H9 (cell line): ENCODE results near the gene LARP6. TPM values are rescaled to one million over a fixed set of nuclear protein-coding genes. Genes with fewer than 3 reads are reported as not detected.
A peak's percentile ranks its signal among the peaks of the same experiment; 100 is the strongest.

ENCODE experiments used
- DNase-seq: peaks from one replicate; pipeline ENCODE4 v3.0.0-alpha.2; 2017
- H2AFZ ChIP-seq: one replicate; pipeline ENCODE4 v1.6.1; 2013; ENCODE audit warnings: mild to moderate bottlenecking, low read length, control low read depth, moderate library complexity
- H2AK5ac ChIP-seq: 2 replicates; pipeline ENCODE4 v1.6.1; 2013; ENCODE audit warnings: low read length, control low read depth, mixed read lengths; ENCODE audit not compliant: insufficient read length
- H2BK120ac ChIP-seq: one replicate; pipeline ENCODE4 v1.6.1; 2013; ENCODE audit warnings: low read depth, mild to moderate bottlenecking, low read length, control low read depth, inconsistent platforms; ENCODE audit not compliant: poor library complexity, severe bottlenecking
- H2BK12ac ChIP-seq: 2 replicates; pipeline ENCODE4 v1.6.1; 2013; ENCODE audit warnings: low read length, control low read depth, mixed read lengths, low read depth; ENCODE audit not compliant: insufficient read length
- H2BK15ac ChIP-seq: 2 replicates; pipeline ENCODE4 v1.6.1; 2013; ENCODE audit warnings: low read depth, low read length, control low read depth
- H2BK20ac ChIP-seq: one replicate; pipeline ENCODE4 v1.6.1; 2013; ENCODE audit warnings: low read depth, mild to moderate bottlenecking, low read length, control low read depth, inconsistent platforms; ENCODE audit not compliant: poor library complexity, severe bottlenecking
- H2BK5ac ChIP-seq: 2 replicates; pipeline ENCODE4 v1.6.1; 2013; ENCODE audit warnings: low read length, control low read depth, mixed read lengths; ENCODE audit not compliant: insufficient read length
- H3K14ac ChIP-seq: 2 replicates; pipeline ENCODE4 v1.6.1; 2013; ENCODE audit warnings: low read length, control low read depth; ENCODE audit not compliant: insufficient read depth
- H3K18ac ChIP-seq: 2 replicates; pipeline ENCODE4 v1.6.1; 2013; ENCODE audit warnings: low read depth, mild to moderate bottlenecking, mixed read lengths, low read length, control low read depth; ENCODE audit not compliant: insufficient read length
- H3K23ac ChIP-seq: 2 replicates; pipeline ENCODE4 v1.6.1; 2013; ENCODE audit warnings: low read length, control low read depth, mixed read lengths, low read depth; ENCODE audit not compliant: insufficient read length
- H3K23me2 ChIP-seq: 2 replicates; pipeline ENCODE4 v1.6.1; 2013; ENCODE audit warnings: low read depth, mild to moderate bottlenecking, mixed read lengths, low read length, control low read depth; ENCODE audit not compliant: insufficient read length, poor library complexity, severe bottlenecking
- H3K27ac ChIP-seq: 2 replicates; pipeline ENCODE4 v1.5.1; 2013; ENCODE audit warnings: low read length, control low read depth, mixed read lengths, low read depth; ENCODE audit not compliant: insufficient read length
- H3K27me3 ChIP-seq: 2 replicates; pipeline ENCODE4 v1.6.1; 2013; ENCODE audit warnings: low read length, control low read depth, inconsistent platforms; ENCODE audit not compliant: insufficient read depth
- H3K4ac ChIP-seq: 2 replicates; pipeline ENCODE4 v1.6.1; 2013; ENCODE audit warnings: low read depth, mild to moderate bottlenecking, control low read depth, inconsistent platforms, low read length, moderate library complexity
- H3K4me1 ChIP-seq: 2 replicates; pipeline ENCODE4 v1.6.1; 2013; ENCODE audit warnings: low read length, control low read depth, inconsistent platforms; ENCODE audit not compliant: insufficient read depth
- H3K4me2 ChIP-seq: 2 replicates; pipeline ENCODE4 v1.6.1; 2013; ENCODE audit warnings: low read length, control low read depth, mixed read lengths; ENCODE audit not compliant: insufficient read length, insufficient read depth
- H3K56ac ChIP-seq: 2 replicates; pipeline ENCODE4 v1.6.1; 2013; ENCODE audit warnings: low read depth, mild to moderate bottlenecking, mixed read lengths, low read length, control low read depth; ENCODE audit not compliant: insufficient read length
- H3K79me1 ChIP-seq: 2 replicates; pipeline ENCODE4 v1.6.1; 2013; ENCODE audit warnings: low read depth, mild to moderate bottlenecking, moderate library complexity, low read length, control low read depth, inconsistent platforms; ENCODE audit not compliant: insufficient read depth, poor library complexity, severe bottlenecking
- H3K79me2 ChIP-seq: 2 replicates; pipeline ENCODE4 v1.6.1; 2013; ENCODE audit warnings: low read length, control low read depth, inconsistent platforms; ENCODE audit not compliant: insufficient read depth
- H3K9ac ChIP-seq: 2 replicates; pipeline ENCODE4 v1.6.1; 2013; ENCODE audit warnings: low read length, control low read depth, mixed read lengths; ENCODE audit not compliant: insufficient read length; ENCODE audit errors: extremely low read depth
- H3K9me3 ChIP-seq: one replicate; pipeline ENCODE4 v1.6.1; 2013; ENCODE audit warnings: low read depth, low read length, inconsistent platforms; ENCODE audit not compliant: control insufficient read depth
- H3T11ph ChIP-seq: one replicate; pipeline ENCODE4 v1.6.1; 2013; ENCODE audit warnings: mild to moderate bottlenecking, low read length, control low read depth, inconsistent platforms
- H4K20me1 ChIP-seq: one replicate; pipeline ENCODE4 v1.6.1; 2013; ENCODE audit not compliant: control insufficient read depth, insufficient read length, insufficient read depth
- H4K5ac ChIP-seq: 2 replicates; pipeline ENCODE4 v1.6.1; 2013; ENCODE audit warnings: low read depth, mild to moderate bottlenecking, mixed read lengths, low read length, control low read depth; ENCODE audit not compliant: insufficient read length
- H4K8ac ChIP-seq: replicated peaks from 2 replicates; pipeline ENCODE4 v1.6.1; 2013; ENCODE audit warnings: low read length, control low read depth, mixed read lengths, low read depth; ENCODE audit not compliant: insufficient read length
- H4K91ac ChIP-seq: 2 replicates; pipeline ENCODE4 v1.6.1; 2013; ENCODE audit warnings: low read depth, mild to moderate bottlenecking, moderate library complexity, mixed read lengths, low read length, control low read depth; ENCODE audit not compliant: insufficient read length
- H3K27ac Mint-ChIP-seq, 3 experiments: 2 replicates in 2 of 3; 3 replicates in 1 of 3; pipeline ENCODE4 v1.8.0; 2020 to 2021; ENCODE audit warnings: mixed read lengths in 3 of 3, mild to moderate bottlenecking in 1 of 3, moderate library complexity in 1 of 3
- H3K27me3 Mint-ChIP-seq: 2 replicates; pipeline ENCODE4 v1.8.0; 2021; ENCODE audit warnings: low read depth, mild to moderate bottlenecking, moderate library complexity, mixed read lengths
- H3K36me3 Mint-ChIP-seq, 3 experiments: 2 replicates in 2 of 3; 3 replicates in 1 of 3; pipeline ENCODE4 v1.8.0; 2020 to 2021; ENCODE audit warnings: low read depth in 3 of 3, mixed read lengths in 3 of 3; ENCODE audit not compliant: insufficient read depth in 1 of 3
- H3K4me1 Mint-ChIP-seq, 2 experiments: 2 replicates each; pipeline ENCODE4 v1.8.0; 2020; ENCODE audit warnings: mixed read lengths in 2 of 2
- H3K4me3 Mint-ChIP-seq, 2 experiments: 2 replicates in 1 of 2; 3 replicates in 1 of 2; pipeline ENCODE4 v1.8.0; 2020 to 2021; ENCODE audit warnings: mild to moderate bottlenecking in 2 of 2, mixed read lengths in 2 of 2, moderate library complexity in 1 of 2
- H3K9me3 Mint-ChIP-seq, 2 experiments: 2 replicates in 1 of 2; 3 replicates in 1 of 2; pipeline ENCODE4 v1.8.0; 2020; ENCODE audit warnings: mild to moderate bottlenecking in 2 of 2, mixed read lengths in 2 of 2, moderate library complexity in 1 of 2
- WGBS: extraction: QIAGEN DNeasy Blood & Tissue Kit; methylation state at CpG from one replicate; pipeline ENCODE4 v1.1.7; 2013; ENCODE audit warnings: missing lambda C conversion rate, low lambda C conversion rate, mixed read lengths; ENCODE audit not compliant: insufficient read length; ENCODE audit errors: extremely low coverage; 5-methylcytosine and 5-hydroxymethylcytosine counted together
- total RNA-seq: library from RNA; stranded (reverse); gene quantifications from 2 replicates; pipeline ENCODE4 v1.2.1, GENCODE V29; 2021
- TF ChIP-seq, protein P1 (sequence below): fragments of 200-600 bp; sonication (generic); conservative IDR thresholded peaks from 3 replicates; pipeline ENCODE4 v1.8.0; 2021; ENCODE audit warnings: antibody characterized with exemption, mild to moderate bottlenecking

Gene LARP6
- total RNA-seq, 1 experiment from 2014 or later: 18.9 TPM

DNA sequence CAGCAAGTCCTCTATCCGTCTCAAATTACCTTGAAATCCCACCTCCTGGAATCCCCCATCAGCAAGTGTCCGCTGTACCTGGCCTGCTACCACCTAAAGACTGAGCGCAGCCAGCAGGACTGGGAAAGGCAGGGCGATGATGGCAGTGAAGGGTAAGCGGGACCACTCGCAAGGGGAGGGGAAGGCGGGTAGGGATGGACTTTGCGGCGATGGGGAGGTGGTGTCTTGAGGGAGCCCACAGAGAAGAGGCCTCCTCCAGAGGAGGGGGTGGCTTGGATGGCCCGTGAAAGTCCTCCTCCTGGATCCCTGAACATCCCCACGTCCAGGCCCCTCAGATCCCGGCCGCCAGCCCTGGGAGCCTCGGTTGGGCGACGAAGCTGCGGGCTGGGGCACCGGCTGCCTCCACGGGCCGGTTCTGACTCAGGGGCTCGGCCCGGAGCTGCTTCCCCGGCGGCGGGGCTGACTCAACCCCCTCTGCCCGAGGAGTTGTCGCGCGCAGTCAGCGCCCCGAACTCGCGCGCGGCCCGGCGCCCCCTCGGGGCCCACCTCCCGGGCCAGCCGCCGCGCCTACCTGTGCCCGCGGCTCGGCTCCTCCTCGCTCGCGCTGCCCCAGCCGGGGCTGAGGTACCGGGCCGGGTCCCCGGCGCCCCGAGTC lies 512 bp downstream of the LARP6 start:
- Histone ChIP-seq H4K91ac (no peak overlapping the region), H4K8ac (no peak overlapping the region), H3K27ac (no peak overlapping the region), H3K79me2 (no peaks in the 10 kb centered on the region), H3K18ac (no peak overlapping the region), H2BK20ac (no peak overlapping the region), H2BK12ac (no peak overlapping the region), H3K4me1 (no peaks in the 10 kb centered on the region), H2BK15ac (no peak overlapping the region), H2BK120ac (no peak overlapping the region), H2AFZ (no peak overlapping the region), H4K20me1 (no peaks in the 10 kb centered on the region), H3K79me1 (no peaks in the 10 kb centered on the region), H3K4ac (no peak overlapping the region), H4K5ac (no peak overlapping the region), H2AK5ac (no peak overlapping the region), H2BK5ac (no peak overlapping the region), H3K9me3 (no peaks in the 10 kb centered on the region), H3K9ac (no peak overlapping the region), H3K56ac (no peak overlapping the region), H3T11ph (no peak overlapping the region), H3K14ac (peak overlapping the region; percentile 21; the same call in 1 of the 2 replicates), H3K27me3 (no peaks in the 10 kb centered on the region), H3K23ac (no peak overlapping the region), H3K23me2 (peaks cover 12% of the 10 kb centered on the region), H3K4me2 (peak overlapping the region; percentile 44)
- peaks cover 11 to 14% (median 12%) of the 10 kb centered on the region in 3 experiments for H3K36me3 Mint-ChIP-seq
- WGBS: no CpG with 5 or more reads among the region's 54 CpGs
- H3K27ac Mint-ChIP-seq: peak overlapping the region in 1 of 3 experiments; percentile 30; a peak in 2 of 7 replicates
- DNase-seq: peak; percentile 79
- peaks cover 28% of the 10 kb centered on the region for H3K27me3 Mint-ChIP-seq
- H3K4me1 Mint-ChIP-seq: peaks cover 13 to 16% of the 10 kb centered on the region in 2 experiments
- TF ChIP-seq, protein P1, sequence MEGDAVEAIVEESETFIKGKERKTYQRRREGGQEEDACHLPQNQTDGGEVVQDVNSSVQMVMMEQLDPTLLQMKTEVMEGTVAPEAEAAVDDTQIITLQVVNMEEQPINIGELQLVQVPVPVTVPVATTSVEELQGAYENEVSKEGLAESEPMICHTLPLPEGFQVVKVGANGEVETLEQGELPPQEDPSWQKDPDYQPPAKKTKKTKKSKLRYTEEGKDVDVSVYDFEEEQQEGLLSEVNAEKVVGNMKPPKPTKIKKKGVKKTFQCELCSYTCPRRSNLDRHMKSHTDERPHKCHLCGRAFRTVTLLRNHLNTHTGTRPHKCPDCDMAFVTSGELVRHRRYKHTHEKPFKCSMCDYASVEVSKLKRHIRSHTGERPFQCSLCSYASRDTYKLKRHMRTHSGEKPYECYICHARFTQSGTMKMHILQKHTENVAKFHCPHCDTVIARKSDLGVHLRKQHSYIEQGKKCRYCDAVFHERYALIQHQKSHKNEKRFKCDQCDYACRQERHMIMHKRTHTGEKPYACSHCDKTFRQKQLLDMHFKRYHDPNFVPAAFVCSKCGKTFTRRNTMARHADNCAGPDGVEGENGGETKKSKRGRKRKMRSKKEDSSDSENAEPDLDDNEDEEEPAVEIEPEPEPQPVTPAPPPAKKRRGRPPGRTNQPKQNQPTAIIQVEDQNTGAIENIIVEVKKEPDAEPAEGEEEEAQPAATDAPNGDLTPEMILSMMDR: no peak
- peaks cover 0 to 2% of the 10 kb centered on the region in 2 experiments; a peak in 1 of 5 replicates for H3K9me3 Mint-ChIP-seq
- H3K4me3 Mint-ChIP-seq: peak overlapping the region; percentile 82 to 93
